Neutrophil (primary cell): Measurements from ENCODE around the gene CCDC106.

Experiments used
- H3K27ac ChIP-seq: fragments of 200-600 bp; sonication (generic); 2 replicates; pipeline ENCODE4 v1.5.1; 2016; ENCODE audit warnings: mild to moderate bottlenecking, moderate library complexity
- H3K27me3 ChIP-seq: fragments of 200-600 bp; sonication (generic); 2 replicates; pipeline ENCODE4 v1.6.0; 2016; ENCODE audit warnings: mild to moderate bottlenecking
- H3K36me3 ChIP-seq: fragments of 200-600 bp; sonication (generic); 2 replicates; pipeline ENCODE4 v1.5.1; 2017
- H3K4me1 ChIP-seq, 2 experiments: fragments of 200-600 bp in 1 of 2; sonication (generic) in 1 of 2; 1 replicate in 1 of 2; 2 replicates in 1 of 2; pipeline versions ENCODE4 v1.5.1 to v1.6.1; 2013 to 2016; ENCODE audit warnings: low read depth in 1 of 2, low read length in 1 of 2, mild to moderate bottlenecking in 1 of 2, moderate library complexity in 1 of 2; ENCODE audit not compliant: control insufficient read depth in 1 of 2, insufficient read depth in 1 of 2
- H3K4me3 ChIP-seq, 2 experiments: fragments of 200-600 bp in 1 of 2; sonication (generic) in 1 of 2; 1 replicate in 1 of 2; 2 replicates in 1 of 2; pipeline ENCODE4 v1.5.1; 2013 to 2016; ENCODE audit warnings: low read depth in 1 of 2, low read length in 1 of 2, mild to moderate bottlenecking in 1 of 2, moderate library complexity in 1 of 2
- H3K9me3 ChIP-seq: fragments of 200-600 bp; sonication (generic); 2 replicates; pipeline ENCODE4 v1.5.1; 2016
- TF ChIP-seq, protein P1 (sequence below): fragments of 200-600 bp; sonication (generic); IDR thresholded peaks from 2 replicates; pipeline ENCODE4 v1.5.1; 2016; ENCODE audit warnings: antibody characterized with exemption

The CCDC106 gene

DNA sequence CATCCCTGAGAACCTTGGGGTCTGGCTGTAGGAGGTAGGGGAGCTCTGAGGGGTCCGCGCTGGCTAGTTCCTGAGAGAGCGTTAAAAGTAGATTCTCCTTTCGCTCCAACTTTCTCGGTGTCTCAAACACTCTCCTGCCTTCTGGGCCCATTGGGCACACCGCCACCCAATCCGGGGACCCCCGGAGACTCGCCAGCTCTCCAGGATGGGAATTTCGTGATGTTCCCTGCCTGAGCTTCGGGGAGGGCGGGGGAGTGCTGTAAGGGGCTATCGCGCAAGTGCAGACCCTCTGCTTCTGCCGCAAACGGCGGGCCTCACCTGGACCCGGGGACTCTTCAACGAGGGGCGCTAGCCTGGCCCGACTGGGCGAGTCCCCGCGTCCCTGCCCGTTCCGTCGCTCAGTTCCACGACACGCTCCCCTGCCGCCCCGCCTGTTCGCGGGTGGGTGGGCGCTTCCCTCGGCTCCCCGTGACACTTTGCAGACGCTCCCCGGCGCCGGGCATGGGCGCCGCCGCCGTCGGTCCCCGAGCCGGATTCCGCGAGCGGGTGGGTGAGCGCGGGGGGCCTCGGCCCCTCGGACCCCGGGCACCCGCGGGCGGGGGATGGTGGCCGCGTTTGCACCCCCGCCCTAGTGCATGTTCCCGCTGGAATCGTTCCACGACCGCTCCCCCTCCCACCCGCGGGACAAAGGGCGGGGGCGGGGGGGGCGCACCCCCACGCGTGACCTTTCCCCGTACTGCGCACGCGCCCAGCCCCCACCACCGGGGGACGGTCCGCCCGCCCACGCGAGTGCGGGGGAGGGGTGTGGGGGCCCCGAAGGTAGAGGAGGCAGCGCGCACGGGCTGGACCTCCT is at the start of gene CCDC106:
CCDC106 (plus strand) TSS at position 481 of the 853 bp plus-strand sequence. CDS start 835 bp downstream, outside the sequence.
- Histone ChIP-seq H3K4me3 (peak within 1 kb of the TSS; percentile 52 to 54), H3K9me3 (no peaks in the 10 kb centered on the region), H3K4me1 (peaks cover 33 to 42% of the 10 kb centered on the region in 2 experiments), H3K36me3 (peaks cover 14% of the 10 kb centered on the region), H3K27ac (no peak within 1 kb of the TSS), H3K27me3 (peaks cover 27% of the 10 kb centered on the region)
- TF ChIP-seq, protein P1, sequence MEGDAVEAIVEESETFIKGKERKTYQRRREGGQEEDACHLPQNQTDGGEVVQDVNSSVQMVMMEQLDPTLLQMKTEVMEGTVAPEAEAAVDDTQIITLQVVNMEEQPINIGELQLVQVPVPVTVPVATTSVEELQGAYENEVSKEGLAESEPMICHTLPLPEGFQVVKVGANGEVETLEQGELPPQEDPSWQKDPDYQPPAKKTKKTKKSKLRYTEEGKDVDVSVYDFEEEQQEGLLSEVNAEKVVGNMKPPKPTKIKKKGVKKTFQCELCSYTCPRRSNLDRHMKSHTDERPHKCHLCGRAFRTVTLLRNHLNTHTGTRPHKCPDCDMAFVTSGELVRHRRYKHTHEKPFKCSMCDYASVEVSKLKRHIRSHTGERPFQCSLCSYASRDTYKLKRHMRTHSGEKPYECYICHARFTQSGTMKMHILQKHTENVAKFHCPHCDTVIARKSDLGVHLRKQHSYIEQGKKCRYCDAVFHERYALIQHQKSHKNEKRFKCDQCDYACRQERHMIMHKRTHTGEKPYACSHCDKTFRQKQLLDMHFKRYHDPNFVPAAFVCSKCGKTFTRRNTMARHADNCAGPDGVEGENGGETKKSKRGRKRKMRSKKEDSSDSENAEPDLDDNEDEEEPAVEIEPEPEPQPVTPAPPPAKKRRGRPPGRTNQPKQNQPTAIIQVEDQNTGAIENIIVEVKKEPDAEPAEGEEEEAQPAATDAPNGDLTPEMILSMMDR = no peak

DNA sequence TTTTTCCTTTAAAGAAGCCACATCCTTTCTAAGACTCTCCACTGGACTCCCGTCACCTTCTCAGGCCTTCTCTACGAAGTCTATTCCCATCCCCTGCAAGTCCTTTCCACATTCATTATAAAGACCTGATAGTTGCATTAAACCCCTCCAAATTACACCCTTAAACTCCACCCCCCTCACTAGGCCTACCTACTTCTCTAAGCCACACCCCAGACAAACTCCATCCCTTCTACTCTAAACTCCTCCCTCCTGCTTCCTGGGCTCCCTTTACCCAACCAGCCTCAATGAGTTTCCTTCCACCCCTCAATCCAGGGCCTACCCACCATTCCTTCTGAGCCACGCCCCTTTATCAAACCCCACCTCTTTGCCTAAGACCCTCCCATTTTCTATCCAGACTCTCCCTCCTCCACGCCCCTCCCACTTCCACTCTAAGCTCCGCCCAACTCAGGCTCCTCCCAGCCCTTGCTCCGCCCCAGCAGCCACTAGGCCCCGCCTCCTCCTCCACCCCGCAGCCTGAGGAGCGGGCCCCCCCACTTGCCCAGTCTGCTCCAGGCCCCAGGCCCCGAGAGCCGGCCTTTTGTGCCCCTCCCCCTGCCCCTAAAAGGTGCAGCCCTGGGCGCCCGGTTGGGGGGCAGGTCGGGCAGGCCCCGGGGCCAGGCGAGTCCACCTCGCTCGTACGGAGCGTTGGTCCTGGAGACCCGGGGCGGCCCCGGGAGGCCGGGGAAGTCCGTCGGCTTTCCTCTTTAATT is 49.1 kb upstream of the CCDC106 start:
- Histone ChIP-seq H3K4me3 (peak overlapping the region; percentile 86 to 89), H3K9me3 (no peaks in the 10 kb centered on the region), H3K27me3 (no peaks in the 10 kb centered on the region), H3K4me1 (peaks cover 15 to 22% of the 10 kb centered on the region in 2 experiments), H3K36me3 (peaks cover 23% of the 10 kb centered on the region), H3K27ac (peak overlapping the region; percentile 95)
- TF ChIP-seq, protein P1 = no peak

DNA sequence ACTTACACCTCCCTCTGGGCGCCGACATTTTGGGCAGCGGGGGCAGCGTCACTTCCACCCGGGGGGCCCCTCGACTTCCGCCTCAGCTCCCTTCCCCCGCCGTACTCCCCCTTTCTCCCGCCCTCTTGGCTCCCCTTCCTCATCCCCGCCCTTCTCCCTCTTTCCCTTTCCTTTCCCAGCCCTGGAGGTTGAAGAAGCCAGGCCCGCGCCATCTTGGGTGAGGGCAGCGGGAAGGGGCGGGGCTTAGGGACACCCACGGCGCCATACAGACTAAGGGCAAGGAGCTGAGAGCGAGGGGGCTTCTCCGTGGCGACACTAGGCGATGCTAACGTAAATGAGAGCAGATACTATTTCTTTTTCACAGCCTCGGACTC is 48.6 kb upstream of the CCDC106 start, which contains the start of gene FIZ1:
FIZ1 (minus strand) TSS at position 50 of the 374 bp plus-strand sequence. CDS start 1,652 bp downstream, outside the sequence.
- peak within 1 kb of the TSS; percentile 86 to 89 for H3K4me3 ChIP-seq
- no peaks in the 10 kb centered on the region for H3K27me3 ChIP-seq
- TF ChIP-seq, protein P1 = peak; percentile 24
- H3K4me1 ChIP-seq = peaks cover 21 to 28% of the 10 kb centered on the region in 2 experiments
- H3K27ac ChIP-seq = peak within 1 kb of the TSS; percentile 95
- H3K9me3 ChIP-seq = no peaks in the 10 kb centered on the region
- peaks cover 23% of the 10 kb centered on the region for H3K36me3 ChIP-seq

DNA sequence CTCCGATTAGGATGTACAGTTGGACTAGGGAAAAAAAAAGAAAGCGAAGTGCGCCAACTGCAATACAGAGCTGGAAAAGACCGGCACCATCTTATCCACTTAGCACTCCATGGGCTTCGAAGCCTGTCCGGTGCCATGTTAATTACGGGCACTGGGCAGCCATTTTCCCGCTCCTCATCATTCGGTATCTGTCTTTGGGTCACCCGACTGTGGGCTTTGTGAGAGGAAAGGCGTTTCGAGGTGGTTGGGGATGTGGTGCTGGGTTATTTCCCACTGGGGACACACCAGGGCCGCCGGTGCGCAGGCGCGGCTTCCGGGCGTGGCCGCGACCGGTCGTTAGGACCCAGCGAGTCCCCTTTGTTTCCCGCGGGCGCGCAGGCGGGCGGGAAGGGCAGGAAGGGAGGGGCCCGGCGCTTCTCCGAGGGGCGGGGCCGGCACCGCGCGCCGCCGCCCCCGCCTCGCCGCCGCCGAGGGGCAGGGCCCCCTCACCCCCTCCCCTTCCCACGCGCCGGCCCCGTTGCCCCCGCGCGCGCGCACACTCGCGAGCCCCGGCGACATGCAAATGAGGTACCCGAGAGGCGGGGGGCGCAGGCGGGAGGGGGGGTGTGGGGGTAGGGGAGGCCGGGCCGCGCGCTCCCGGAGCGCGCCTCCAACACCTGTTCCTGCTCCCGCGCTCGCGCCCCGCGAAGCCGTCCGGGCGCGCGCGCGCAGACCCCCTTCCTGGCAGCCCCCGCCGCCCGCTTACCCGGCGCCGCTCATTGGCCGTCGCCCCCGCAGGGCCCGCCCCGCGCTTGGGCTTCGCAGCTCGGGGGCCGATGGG is 48.0 kb upstream of the CCDC106 start, which contains the start of gene ZNF524:
ZNF524 (plus strand) TSS at position 447 of the 820 bp plus-strand sequence. CDS start 1,825 bp downstream, outside the sequence.
- Histone ChIP-seq H3K4me1 (peaks cover 26 to 34% of the 10 kb centered on the region in 2 experiments), H3K9me3 (no peaks in the 10 kb centered on the region), H3K36me3 (peaks cover 21% of the 10 kb centered on the region), H3K27me3 (no peaks in the 10 kb centered on the region), H3K4me3 (peak within 1 kb of the TSS; percentile 86 to 89), H3K27ac (peak within 1 kb of the TSS; percentile 95)
- TF ChIP-seq, protein P1 = no peak

DNA sequence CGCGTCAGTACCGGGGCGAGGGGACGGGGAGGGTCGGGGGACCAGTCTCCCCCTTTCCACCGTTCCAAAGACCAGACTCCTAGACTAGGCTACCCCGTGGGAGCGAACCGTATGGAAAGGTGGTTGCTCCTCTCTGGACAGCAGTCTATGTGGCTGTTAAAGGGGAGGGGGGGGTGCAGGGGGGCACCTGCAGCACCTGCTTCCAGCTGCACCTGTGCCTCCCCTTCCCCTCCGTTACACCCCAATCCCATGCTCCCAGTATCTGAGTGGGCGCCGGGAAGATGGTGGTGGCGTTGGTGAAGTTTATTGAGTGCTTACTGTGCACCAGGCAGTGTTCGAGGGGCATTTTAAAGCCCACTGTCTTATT is 47.4 kb upstream of the CCDC106 start:
- TF ChIP-seq, protein P1 = no peak
- H3K36me3 ChIP-seq = peaks cover 15% of the 10 kb centered on the region
- peak overlapping the region; percentile 95 for H3K27ac ChIP-seq
- no peaks in the 10 kb centered on the region for H3K9me3 ChIP-seq
- peak overlapping the region; percentile 86 to 89 for H3K4me3 ChIP-seq
- peaks cover 26 to 36% of the 10 kb centered on the region in 2 experiments for H3K4me1 ChIP-seq
- H3K27me3 ChIP-seq = no peaks in the 10 kb centered on the region
